ENCODE results near the gene RAD51B.

RAD51B gene

GRCh38 chr14:68499451-68499850 lies 679.9 kb downstream of the RAD51B start:
- TF ChIP-seq, protein P1, sequence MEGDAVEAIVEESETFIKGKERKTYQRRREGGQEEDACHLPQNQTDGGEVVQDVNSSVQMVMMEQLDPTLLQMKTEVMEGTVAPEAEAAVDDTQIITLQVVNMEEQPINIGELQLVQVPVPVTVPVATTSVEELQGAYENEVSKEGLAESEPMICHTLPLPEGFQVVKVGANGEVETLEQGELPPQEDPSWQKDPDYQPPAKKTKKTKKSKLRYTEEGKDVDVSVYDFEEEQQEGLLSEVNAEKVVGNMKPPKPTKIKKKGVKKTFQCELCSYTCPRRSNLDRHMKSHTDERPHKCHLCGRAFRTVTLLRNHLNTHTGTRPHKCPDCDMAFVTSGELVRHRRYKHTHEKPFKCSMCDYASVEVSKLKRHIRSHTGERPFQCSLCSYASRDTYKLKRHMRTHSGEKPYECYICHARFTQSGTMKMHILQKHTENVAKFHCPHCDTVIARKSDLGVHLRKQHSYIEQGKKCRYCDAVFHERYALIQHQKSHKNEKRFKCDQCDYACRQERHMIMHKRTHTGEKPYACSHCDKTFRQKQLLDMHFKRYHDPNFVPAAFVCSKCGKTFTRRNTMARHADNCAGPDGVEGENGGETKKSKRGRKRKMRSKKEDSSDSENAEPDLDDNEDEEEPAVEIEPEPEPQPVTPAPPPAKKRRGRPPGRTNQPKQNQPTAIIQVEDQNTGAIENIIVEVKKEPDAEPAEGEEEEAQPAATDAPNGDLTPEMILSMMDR (IDR thresholded peaks at IDR 0.05; ENCODE audit: low read depth, low read length, missing control alignments) = no peak
- H3K4me3 ChIP-seq (ENCODE audit: low read depth, low read length) = no peak overlapping the region
- no peak for DNase-seq (ENCODE audit: low read depth)

DNA sequence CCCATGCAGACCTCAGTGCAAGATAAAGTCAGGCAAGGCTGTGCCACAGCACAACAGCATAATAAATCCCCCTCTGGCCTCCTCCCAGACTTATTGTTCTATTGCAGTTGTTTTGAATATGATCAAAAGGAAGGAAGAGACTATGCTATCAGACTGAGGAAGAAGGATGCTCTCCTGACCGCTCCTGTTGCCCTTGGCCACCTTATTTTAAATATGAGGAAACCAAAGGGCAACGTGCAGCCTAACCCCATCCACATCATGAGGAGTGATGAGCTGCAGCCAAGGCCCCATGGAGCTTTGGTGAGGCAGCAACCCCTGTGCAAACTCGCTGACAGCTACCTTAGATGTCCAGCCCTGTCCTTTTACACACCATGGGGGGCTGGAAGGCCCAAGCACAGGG lies 681.6 kb downstream of the RAD51B start:
- H3K4me3 ChIP-seq (ENCODE audit: low read depth, low read length) = no peak overlapping the region
- TF ChIP-seq, protein P1 (IDR thresholded peaks at IDR 0.05; ENCODE audit: low read depth, low read length, missing control alignments) = no peak
- DNase-seq (ENCODE audit: low read depth) = no peak

DNA sequence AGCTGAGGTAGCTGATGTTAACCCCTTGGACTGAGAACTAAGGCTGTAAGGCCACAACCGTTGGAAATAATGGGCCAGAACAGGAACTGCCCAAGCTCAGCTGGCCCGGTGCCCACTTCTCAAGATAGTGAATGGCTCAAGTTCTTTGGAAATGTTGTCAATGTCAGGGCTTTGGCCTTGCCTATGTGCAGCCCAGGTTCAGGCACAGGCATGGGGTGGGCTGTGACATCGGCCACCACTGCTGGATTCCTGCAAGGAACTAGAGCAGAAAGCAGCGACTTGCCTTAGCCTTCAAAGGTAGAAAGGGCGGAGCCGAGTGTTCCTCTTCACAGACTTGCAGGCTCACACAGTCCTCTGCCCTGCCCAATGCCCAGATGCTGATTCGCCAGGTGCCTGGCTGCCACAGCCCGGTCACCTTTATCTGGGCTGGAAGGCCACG lies 682.1 kb downstream of the RAD51B start:
- H3K4me3 ChIP-seq (ENCODE audit: low read depth, low read length) = no peak overlapping the region
- TF ChIP-seq, protein P1 (IDR thresholded peaks at IDR 0.05; ENCODE audit: low read depth, low read length, missing control alignments) = no peak
- DNase-seq (ENCODE audit: low read depth) = no peak

GRCh38 chr14:68502230-68502629 lies 682.7 kb downstream of the RAD51B start:
- TF ChIP-seq, protein P1 (IDR thresholded peaks at IDR 0.05; ENCODE audit: low read depth, low read length, missing control alignments) = no peak
- no peak overlapping the region for H3K4me3 ChIP-seq (ENCODE audit: low read depth, low read length)
- DNase-seq (ENCODE audit: low read depth) = no peak

DNA sequence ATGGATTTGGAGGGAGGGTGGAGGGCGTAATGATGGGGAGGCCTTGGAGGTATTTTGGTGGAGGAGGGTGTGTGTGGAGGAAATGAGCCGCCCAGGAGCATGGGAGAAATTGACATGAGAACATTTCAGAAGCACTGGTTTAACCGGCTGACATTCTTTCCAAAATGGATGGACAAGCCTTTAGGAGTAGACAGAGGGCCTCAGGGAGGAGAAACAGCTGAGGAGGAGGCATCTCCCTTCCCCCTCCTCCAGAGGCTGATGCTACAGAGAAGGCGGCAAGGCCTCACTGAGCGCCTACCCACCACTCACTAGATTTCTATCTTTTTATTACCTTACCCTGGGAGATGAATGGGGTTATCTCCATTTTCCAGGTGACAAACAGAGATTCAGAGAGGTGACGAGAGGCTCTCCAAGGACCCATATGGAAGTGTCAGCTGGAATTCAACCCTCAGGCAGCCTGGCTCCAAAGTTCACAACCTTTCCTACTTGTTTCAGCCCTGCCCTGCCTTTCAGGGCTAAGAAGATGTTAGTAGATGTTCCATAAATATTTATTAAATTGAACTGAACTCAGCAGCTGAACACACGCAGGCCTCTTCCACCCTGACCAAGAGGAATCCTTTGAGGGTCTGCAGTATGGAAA lies 683.7 kb downstream of the RAD51B start:
- TF ChIP-seq, protein P1 (IDR thresholded peaks at IDR 0.05; ENCODE audit: low read depth, low read length, missing control alignments) = no peak
- no peak for DNase-seq (ENCODE audit: low read depth)
- H3K4me3 ChIP-seq (ENCODE audit: low read depth, low read length) = no peak overlapping the region

- DNase-seq (ENCODE audit: low read depth) = no peak
- TF ChIP-seq, protein P1 (IDR thresholded peaks at IDR 0.05; ENCODE audit: low read depth, low read length, missing control alignments) = no peak
- H3K4me3 ChIP-seq (ENCODE audit: low read depth, low read length) = no peak overlapping the region
Observed at GRCh38 chr14:68504861-68505260, 685.3 kb downstream of the RAD51B start.

- H3K4me3 ChIP-seq (ENCODE audit: low read depth, low read length) = no peak overlapping the region
- DNase-seq (ENCODE audit: low read depth) = no peak
- TF ChIP-seq, protein P1 (IDR thresholded peaks at IDR 0.05; ENCODE audit: low read depth, low read length, missing control alignments) = no peak
Observed at GRCh38 chr14:68506021-68506644, 686.6 kb downstream of the RAD51B start.
